Stimulated activated naive CD8-positive, alpha-beta T cell treated with anti-CD3 and anti-CD28 coated beads, Interleukin-15, Interleukin-2, amounts not matched to agents 100 U/mL and 50 U/mL, for 24 hours (primary cell): ENCODE results near the gene LRP6.
A peak's percentile ranks its signal among the peaks of the same experiment; 100 is the strongest.

Source experiments
- ATAC-seq: fragments of 150-1000 bp; cut with Tn5 transposase; one replicate; pipeline ENCODE4 v1.10.0; 2021
- DNase-seq: peaks from one replicate; pipeline ENCODE4 v3.0.0; 2021

Gene LRP6

DNA sequence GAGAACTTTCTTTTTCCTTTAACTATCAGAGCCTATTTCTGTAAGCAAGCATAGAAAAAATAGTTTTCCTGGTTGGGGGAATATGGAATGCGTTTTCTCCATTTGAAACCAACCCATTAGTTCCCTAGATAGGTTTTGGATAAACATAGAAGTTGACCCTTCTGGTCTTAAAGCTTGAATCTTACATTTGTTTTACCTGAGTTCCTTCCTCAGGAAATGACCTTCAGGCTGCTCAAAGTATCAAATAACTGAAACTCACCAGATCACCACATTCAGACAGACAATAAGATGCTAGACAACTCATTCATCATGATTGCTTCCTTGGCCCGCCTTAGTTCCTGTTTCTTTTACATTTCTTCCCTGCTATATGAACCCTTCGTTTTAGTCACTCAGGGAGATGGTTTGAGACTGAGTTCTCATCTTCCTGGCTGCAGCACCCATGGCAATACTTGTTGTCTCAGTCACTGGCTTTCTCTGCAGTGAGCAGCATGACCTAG, 52.2 kb downstream of the LRP6 start:
- ATAC-seq (peak; percentile 23), DNase-seq (no peak)

- no peak for DNase-seq
- no peak for ATAC-seq
These were observed 52.6 kb downstream of the LRP6 start for GRCh38 chr12:12214201-12214600.

DNA sequence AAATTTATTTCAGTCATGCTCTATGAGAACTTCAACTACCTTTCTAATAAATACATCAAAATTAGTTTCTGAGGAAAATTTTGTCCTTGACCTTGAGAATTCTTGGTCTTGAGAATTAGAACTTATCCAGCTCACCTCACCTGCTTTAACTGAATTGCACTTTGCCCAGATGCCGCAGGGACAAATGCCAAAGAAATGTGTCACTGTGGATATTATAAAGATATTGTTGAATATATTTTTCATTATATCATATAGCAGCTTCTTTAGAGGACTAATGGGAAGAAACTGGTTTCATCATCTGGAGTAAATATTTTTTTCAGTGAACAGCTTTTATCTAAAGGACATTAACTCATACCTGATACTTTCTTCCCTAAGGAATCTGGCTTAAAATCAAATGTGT, 54.1 kb downstream of the LRP6 start:
- DNase-seq (no peak), ATAC-seq (no peak)

DNA sequence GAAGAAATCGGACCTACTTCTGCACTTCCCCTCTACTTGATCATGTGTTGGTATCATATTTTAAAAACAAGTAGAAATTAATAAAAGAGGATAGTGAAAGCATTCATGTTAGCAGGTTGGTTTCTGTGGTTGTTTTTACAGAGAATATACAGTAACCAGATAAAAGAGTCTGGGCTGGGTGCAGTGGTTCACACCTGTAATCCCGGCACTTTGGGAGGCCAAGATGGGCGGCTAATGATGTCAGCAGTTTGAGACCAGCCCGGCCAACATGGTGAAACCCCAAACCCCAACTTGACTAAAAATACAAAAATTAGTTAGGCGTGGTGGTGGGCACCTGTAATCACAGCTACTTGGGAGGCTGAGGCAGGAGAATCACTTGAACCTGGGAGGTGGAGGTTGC, 55.9 kb downstream of the LRP6 start:
- DNase-seq (peak; percentile 15), ATAC-seq (peak; percentile 49)

DNA sequence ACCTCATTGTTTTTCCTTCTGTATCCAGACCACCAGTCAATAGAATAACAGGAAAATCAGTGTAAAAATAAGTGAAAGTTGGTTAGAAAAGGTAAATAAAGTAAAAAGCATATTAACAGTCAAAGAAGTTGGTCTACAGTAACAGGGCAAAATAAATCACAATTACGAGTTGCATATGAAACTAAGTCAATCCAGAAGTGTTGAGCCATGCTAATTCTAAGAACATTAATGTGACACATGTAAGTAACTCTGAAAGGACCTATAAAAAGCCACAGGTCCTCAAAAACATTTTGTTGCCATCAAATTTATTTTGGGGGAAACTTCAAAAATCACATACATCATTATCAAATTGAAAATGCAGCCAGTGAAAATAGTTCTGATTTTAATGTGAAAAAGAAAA, 56.4 kb downstream of the LRP6 start:
- ATAC-seq (no peak), DNase-seq (no peak)

DNA sequence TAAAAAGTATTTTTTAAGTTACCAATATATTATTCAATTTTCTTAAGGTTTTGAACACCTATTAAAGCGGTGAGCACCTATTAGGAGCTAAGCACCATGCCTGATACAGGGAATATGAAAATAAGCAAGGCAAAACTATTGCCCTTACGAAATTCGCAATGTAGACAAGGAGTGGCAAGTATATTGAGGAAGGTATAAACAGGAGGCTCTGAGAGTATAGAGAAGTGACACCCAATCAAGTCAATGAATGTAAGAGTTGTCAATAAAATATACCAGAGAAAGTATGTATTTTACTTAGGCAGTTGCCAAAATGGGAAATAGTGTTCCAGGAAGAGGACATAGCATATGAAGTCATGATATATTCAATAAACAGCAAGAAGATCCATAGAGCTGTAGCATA, 57.2 kb downstream of the LRP6 start:
- ATAC-seq (no peak), DNase-seq (no peak)

DNA sequence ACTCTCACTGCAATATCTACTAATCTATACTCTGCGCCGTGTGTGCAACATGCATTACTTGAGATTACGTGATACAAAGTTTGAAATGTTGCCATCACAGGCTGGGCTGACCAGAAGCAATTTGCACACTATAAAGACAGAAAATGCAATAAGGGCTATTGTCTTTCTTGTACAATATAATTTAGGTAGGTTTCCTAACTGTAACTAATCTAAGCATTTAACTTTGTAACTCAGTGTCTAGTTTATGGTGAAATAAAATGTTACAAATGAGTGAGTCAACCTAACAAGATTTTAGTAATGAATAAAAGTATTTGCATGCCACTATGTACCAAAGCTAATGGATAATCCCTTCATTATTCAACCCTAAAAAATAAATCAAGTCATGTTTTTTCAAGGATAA, 57.8 kb downstream of the LRP6 start:
- no peak for DNase-seq
- ATAC-seq = no peak

DNA sequence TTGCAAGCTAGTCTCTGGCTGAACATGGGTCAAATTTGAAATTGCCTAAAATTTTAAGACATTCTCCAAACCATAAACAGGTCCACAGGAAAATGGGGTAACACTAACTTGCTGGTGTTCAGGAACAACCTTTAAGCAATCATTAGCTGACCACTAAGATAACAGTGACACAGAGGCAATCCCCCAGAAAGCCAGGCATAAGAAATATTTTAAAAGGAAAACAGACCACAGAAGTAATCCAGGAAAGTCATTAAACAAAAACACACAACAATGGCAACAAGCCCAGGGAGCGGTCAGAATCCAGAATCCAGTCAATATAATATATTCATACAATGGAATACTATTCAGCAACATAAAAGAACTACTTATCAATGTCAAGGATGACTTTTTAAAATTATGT, 59.1 kb downstream of the LRP6 start:
- ATAC-seq (no peak), DNase-seq (no peak)

DNA sequence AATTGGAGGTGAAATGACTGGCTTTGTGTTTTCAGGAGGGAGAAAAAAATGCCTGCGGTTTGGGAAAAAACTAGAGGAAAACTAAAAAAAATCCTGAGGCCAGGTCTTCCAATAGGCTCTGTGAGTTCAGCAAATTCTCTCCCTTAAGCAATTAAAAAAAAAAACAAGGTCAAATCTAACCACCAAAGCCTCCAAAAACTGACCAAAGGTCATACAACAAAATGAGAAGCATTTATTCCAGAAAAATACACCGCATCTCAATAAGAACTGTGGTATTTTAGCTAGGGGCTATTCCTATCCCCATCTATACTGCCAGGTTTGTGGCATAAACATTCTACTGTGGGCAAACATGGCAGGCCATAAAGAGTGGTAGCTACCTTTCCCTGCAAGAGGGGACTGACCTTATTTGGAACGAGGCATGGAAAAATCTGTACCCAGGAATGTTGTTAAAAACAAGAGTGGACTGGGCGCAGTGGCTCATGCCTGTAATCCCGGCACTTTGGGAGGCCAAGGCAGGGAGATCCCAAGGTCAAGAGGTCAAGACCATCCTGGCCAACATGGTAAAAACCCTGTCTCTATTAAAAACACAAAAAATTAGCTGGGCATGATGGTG, 60.0 kb downstream of the LRP6 start:
- no peak for DNase-seq
- ATAC-seq = no peak

GRCh38 chr12:12202747-12203146, 64.1 kb downstream of the LRP6 start:
- ATAC-seq (no peak), DNase-seq (no peak)

DNA sequence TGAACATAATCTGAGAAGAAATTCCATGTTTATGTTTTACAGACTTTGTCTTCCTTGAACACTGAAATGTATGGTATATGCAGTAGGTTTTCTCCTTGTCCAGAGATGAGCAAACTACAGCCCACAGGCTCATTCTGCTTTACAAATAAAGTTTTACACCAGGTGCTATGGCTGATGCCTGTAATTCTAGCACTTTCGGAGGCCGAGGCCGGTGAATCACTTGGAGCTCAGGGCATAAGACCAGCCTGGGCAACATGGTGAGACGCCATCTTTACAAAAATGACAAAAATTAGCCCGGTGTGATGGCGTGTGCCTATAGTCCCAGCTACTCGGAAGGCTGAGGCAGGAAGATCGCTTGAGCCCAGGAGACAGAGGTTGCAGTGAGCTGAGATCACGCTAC, 64.7 kb downstream of the LRP6 start:
- DNase-seq = no peak
- ATAC-seq = no peak

DNA sequence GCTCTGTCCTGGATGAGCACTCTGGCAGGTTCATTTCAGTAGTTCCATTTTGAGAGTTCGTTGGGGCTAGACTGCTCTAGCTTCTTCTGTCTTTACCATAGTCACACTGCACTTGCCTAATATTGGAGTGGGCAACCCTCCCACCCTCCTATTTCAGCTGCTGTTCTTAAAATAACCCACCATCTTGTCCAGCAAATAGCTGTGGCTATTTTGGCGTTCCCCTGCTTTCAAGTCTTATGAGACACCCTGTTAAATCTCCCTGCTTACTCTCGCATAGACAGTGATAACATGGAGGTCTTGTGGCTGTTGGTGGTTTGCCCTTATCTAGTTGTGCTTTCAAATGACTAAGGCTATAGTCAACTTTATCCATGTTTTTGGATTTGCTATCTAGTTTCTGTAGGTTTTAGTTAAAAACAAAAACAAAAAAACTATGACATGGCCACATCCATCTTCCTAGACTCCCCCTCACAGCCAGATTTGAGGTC, 65.5 kb downstream of the LRP6 start:
- DNase-seq (no peak), ATAC-seq (peak; percentile 73)

DNA sequence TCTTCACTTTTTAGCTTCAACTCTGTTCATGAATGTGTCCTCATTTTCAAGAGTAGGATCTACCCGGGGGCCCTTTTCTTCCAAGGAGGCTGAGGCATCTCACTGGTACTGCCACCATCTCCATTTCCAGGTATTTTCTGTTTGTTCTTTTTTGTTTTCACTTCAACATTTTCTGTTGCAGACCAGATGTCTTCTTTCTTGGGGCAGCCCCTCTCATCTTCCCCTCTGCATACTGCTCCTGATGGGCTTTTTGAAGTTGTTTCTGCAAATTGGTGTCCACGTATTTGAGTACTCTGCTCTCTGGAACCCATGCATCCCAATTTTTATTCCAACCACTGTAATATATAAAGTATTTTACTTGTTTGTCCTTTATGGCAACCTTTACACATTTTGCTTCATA, 66.5 kb downstream of the LRP6 start:
- ATAC-seq (no peak), DNase-seq (no peak)

DNA sequence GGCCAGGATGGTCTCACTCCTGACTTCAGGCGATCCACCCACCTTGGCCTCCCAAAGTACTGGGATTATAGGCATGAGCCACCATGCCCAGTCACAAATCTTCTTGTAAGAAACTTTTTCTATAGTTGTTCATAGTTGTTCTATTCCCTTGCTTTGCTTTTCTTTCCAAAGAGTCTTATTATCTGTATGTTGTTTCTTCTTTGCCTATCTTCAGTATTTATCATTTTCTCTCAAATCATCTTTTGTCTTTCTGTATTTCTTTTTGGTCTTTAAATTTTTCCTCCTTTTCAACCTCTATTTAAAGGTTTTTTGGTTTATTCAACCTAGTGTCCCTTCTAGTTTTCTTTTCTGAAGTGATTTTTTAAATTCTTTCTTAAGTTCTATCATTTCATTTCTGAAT, 68.7 kb downstream of the LRP6 start:
- DNase-seq (no peak), ATAC-seq (no peak)

DNA sequence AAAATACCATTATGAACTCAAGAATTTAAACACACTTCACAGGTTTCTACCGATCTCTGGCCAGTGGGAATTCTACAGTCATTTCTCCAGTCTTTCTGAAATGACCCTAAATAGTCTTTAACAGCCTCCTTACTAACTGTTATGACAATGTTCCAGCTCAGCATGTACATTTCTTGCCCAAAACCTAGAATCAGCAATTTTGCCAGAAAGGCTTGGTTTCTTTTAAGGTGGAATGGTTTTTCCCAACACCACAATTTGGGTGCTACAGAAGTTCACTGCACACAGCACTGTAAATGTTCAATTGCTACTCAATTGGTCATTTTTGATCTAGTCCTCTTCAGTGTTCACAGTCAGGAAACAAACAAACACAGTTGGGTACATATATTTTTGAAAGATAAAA, 69.7 kb downstream of the LRP6 start:
- no peak for ATAC-seq
- no peak for DNase-seq

- no peak for DNase-seq
- ATAC-seq = no peak
These were observed 71.3 kb downstream of the LRP6 start for GRCh38 chr12:12195516-12195915.

GRCh38 chr12:12195081-12195480, 71.8 kb downstream of the LRP6 start:
- ATAC-seq = no peak

GRCh38 chr12:12194206-12194605, 72.6 kb downstream of the LRP6 start:
- no peak for DNase-seq
- ATAC-seq = no peak

More at GRCh38 chr12:12195081-12195480, 71.8 kb downstream of the LRP6 start:
- no peak for DNase-seq

- no peak for ATAC-seq
- DNase-seq = no peak
These were observed 75.8 kb downstream of the LRP6 start for GRCh38 chr12:12191008-12191407.

DNA sequence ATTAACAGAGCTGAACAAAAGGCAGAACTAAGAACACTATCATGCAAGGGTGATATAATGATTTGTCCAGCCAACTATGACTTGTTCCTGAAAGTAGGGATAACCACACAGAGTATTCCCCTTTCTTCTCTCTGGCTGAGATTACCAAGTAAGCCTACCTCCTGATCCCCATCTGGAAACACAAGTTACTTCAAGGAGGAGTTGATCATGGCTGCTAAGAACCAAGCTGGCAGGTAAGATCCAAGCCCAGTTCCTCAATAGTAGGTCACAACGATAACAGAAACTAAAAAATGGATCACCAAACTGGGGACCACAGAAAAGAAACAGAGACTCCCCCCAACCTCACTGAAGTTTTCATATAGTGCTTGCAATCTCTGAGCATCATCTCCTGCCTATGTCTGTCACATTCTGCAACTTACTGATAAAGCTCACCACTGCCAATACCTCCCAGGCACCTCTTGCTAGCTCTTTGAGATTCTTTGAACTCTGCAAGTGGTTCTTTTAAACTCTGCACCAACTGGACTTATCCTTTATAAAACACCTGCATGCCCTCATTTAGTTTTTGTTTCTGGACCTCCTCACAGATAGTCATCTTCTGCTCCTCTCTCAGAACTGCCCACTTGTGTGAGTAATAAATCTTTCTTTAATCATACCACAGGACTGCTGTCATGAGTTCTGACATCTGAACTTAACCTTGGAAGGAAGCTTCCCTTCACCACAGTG, 76.6 kb downstream of the LRP6 start:
- DNase-seq (no peak), ATAC-seq (no peak)

DNA sequence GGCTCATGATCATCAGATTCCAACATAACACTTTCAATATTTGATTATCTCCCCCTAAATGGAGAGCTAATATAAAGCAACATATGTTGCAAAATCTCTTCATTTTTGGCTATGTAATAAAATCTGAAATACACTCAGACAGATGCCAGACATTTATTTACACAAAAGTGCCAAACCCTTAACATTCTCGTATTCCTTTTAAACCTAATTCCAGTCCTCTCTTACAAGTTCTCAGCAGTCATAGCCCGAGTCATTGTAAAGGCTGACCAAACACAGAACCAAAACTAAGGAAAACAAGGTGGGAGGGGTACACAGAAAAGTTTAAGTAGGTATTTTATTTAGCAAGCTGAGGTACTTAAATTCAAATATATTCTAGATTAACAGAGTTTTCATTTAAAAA, 81.4 kb downstream of the LRP6 start:
- ATAC-seq (no peak), DNase-seq (no peak)

DNA sequence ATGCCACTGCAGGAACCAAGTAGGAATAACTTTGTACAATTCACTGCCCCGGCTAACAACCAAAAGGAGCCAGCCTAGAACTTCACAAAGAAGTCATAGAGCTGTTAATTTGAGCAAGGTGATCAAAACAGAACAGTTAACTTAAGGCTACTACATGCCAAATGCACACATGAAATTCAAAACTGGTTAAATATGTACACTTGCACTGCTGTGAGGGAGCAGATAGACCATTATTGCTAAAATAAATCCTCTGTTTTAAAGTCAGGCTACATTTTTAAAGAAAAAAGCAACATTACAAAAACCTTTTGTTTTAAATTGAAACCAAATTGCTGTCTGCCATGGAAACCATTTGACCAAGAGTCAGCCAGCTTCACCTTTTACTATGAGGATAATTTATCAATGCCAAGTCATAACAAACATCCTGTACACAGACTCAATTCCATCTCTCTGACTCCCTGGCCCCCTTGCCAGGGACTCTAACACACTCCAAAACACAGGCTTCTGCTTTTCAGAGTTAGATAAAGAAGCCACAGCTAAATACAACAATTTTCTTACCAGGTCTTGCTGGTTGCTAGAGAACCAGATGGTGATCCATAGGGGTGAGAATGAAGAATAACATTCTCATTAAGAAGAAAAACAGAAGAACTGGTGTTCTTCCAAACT, 84.0 kb downstream of the LRP6 start:
- DNase-seq (no peak), ATAC-seq (no peak)

DNA sequence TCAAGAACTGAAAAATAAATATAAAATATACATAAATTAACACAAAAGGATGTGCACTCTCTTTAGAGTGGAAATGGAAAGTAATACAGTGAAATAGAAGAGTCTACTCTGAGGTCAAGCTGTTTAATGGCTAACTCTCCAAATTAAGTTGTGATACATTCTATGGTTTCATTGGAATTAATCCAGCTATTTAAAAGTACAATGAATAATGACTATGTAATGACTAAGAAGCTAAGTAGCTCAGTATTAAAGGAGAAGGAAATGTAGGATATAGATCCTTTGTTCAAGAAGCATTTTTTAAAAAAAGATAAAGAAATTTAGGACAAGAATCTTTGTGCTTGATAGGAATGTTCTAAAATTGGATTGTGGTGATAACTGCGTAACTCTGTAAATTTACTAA, 85.3 kb downstream of the LRP6 start:
- DNase-seq (no peak), ATAC-seq (no peak)
